Measurements from ENCODE around the gene ZFAND3. TPM values are rescaled to one million over a fixed set of nuclear protein-coding genes. Genes with fewer than 3 reads are reported as not detected.

Gene ZFAND3
- total and polyA plus RNA-seq, 10 of the 15 experiments (the other 5 are each of a cell fraction or from before 2014, with no cell fraction given): 0.90 to 34.4 (median 16.3) TPM

DNA sequence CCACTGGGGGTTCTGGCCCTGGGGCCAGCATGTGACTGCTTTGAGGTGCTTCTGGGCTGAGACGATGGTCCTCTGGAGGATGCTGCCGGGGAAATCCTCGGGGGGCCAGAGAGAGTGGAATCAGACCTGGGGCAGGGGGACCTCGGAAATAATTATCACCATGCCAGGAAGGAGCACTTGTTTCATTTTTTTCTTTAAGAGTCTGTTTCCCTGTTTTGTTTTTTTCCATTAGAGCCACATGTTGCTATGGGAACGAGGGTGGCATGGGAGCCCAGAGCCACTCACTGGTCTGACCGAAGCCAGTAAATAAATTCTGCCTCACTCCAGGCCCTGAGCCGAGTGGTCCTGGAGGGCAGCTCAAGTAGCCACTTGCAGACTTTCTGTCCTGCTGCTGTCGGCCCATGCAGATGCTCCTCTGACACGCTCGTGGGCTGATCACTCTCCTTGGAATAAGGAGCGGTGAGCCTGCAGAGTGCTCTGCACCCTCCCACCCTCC lies 365.1 kb downstream of the ZFAND3 start:
- no peaks in the 10 kb centered on the region for H3K27me3 ChIP-seq (replicated peaks in 1 of 2; ENCODE audit: control insufficient read depth in 2 of 2, insufficient read depth in 2 of 2, low read length in 1 of 2)
- 72% methylated on average over 10 of the region's 11 CpGs for WGBS (ENCODE audit: insufficient coverage, insufficient replicate concordance, low lambda C conversion rate, missing lambda C conversion rate)
- TF ChIP-seq TAF1 (IDR thresholded peaks at IDR 0.05; ENCODE audit: borderline replicate concordance, low read depth, low read length) (no peak), ZNF687 (IDR thresholded peaks at IDR 0.05) (no peak), CREB1 (IDR thresholded peaks at IDR 0.05; ENCODE audit: low read depth) (no peak), ZNF24 (IDR thresholded peaks at IDR 0.05) (no peak), EP300 (IDR thresholded peaks at IDR 0.05; ENCODE audit: borderline replicate concordance in 1 of 2, control insufficient read depth in 1 of 2, low read depth in 2 of 2, low read length in 2 of 2) (no peak), ZZZ3 (IDR thresholded peaks at IDR 0.05; ENCODE audit: control insufficient read depth, insufficient read length, low read depth) (no peak), ZNF217 (IDR thresholded peaks at IDR 0.05) (no peak), TARDBP (IDR thresholded peaks at IDR 0.05; ENCODE audit: borderline replicate concordance) (no peak), LARP7 (IDR thresholded peaks at IDR 0.05) (no peak), ETV6 (conservative IDR thresholded peaks at IDR 0.05 in 1 of 2, IDR thresholded peaks at IDR 0.05 in 1 of 2; ENCODE audit: borderline replicate concordance in 1 of 2, low read depth in 1 of 2) (no peak), ASH2L (IDR thresholded peaks at IDR 0.05; ENCODE audit: borderline replicate concordance, low read depth) (no peak), ZNF207 (IDR thresholded peaks at IDR 0.05; ENCODE audit: borderline replicate concordance) (no peak), MYC (IDR thresholded peaks at IDR 0.05; ENCODE audit: insufficient read depth, insufficient read length, insufficient replicate concordance, low read length, severe bottlenecking) (no peak)
- TF ChIP-seq, protein P1, sequence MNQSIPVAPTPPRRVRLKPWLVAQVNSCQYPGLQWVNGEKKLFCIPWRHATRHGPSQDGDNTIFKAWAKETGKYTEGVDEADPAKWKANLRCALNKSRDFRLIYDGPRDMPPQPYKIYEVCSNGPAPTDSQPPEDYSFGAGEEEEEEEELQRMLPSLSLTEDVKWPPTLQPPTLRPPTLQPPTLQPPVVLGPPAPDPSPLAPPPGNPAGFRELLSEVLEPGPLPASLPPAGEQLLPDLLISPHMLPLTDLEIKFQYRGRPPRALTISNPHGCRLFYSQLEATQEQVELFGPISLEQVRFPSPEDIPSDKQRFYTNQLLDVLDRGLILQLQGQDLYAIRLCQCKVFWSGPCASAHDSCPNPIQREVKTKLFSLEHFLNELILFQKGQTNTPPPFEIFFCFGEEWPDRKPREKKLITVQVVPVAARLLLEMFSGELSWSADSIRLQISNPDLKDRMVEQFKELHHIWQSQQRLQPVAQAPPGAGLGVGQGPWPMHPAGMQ (IDR thresholded peaks at IDR 0.05; ENCODE audit: borderline replicate concordance): no peak
- TF ChIP-seq, protein P2, sequence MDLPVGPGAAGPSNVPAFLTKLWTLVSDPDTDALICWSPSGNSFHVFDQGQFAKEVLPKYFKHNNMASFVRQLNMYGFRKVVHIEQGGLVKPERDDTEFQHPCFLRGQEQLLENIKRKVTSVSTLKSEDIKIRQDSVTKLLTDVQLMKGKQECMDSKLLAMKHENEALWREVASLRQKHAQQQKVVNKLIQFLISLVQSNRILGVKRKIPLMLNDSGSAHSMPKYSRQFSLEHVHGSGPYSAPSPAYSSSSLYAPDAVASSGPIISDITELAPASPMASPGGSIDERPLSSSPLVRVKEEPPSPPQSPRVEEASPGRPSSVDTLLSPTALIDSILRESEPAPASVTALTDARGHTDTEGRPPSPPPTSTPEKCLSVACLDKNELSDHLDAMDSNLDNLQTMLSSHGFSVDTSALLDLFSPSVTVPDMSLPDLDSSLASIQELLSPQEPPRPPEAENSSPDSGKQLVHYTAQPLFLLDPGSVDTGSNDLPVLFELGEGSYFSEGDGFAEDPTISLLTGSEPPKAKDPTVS (IDR thresholded peaks at IDR 0.05; ENCODE audit: low read depth, low read length): no peak
- TF ChIP-seq, protein P3, sequence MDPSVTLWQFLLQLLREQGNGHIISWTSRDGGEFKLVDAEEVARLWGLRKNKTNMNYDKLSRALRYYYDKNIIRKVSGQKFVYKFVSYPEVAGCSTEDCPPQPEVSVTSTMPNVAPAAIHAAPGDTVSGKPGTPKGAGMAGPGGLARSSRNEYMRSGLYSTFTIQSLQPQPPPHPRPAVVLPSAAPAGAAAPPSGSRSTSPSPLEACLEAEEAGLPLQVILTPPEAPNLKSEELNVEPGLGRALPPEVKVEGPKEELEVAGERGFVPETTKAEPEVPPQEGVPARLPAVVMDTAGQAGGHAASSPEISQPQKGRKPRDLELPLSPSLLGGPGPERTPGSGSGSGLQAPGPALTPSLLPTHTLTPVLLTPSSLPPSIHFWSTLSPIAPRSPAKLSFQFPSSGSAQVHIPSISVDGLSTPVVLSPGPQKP (IDR thresholded peaks at IDR 0.05; ENCODE audit: low read depth, low read length): no peak
- no peaks in the 10 kb centered on the region for H3K79me2 ChIP-seq (ENCODE audit: control insufficient read depth, insufficient read depth, low read length)
- no peak overlapping the region for H3K4me2 ChIP-seq (ENCODE audit: control insufficient read depth, insufficient read depth)
- H3K4me3 ChIP-seq: no peak overlapping the region
- in situ Hi-C loops (cut with MboI) (no loop called here), intact Hi-C loops (cut with micrococcal nuclease; ENCODE audit: unreplicated experiment) (no loop called here)
- H2AFZ ChIP-seq (ENCODE audit: control insufficient read depth, low read depth, low read length): no peak overlapping the region
- H3K4me1 ChIP-seq (ENCODE audit: control insufficient read depth, insufficient read depth, low read length): no peaks in the 10 kb centered on the region
- ATAC-seq (no peak), FAIRE-seq (no peak), DNase-seq (ENCODE audit: low read depth, low spot score) (no peak)
- SMC1A ChIA-PET (ENCODE audit: uncharacterized antibody, unreplicated experiment): no interaction called here
- H3K36me3 ChIP-seq (ENCODE audit: control insufficient read depth in 2 of 2, insufficient read depth in 2 of 2, low read length in 1 of 2): no peaks in the 10 kb centered on the region
- RAD21 ChIA-PET (ENCODE audit: unreplicated experiment): no interaction called here
- H4K20me1 ChIP-seq (ENCODE audit: control insufficient read depth, insufficient read depth): no peaks in the 10 kb centered on the region
- BruUV-seq (replicated peaks): no TSS peak
- H3K9ac ChIP-seq (ENCODE audit: control insufficient read depth, insufficient read depth, low read length): no peak overlapping the region
- no peaks in the 10 kb centered on the region for H3K9me3 ChIP-seq (replicated peaks; ENCODE audit: control insufficient read depth, insufficient read depth, low read length)
- POLR2A ChIA-PET: no interaction called here
- CTCF ChIA-PET: no interaction called here
- H3K27ac ChIP-seq (ENCODE audit: control insufficient read depth, insufficient read depth): no peak overlapping the region
